ENCODE data around the gene PRXL2A.
"Not testable (repeated sequence)": the region's sequence is repeated elsewhere in the genome, so short reads cannot be mapped to it uniquely, and the experiment has no call there.

The PRXL2A gene

GRCh38 chr10:80477813-80478212 is 69.5 kb downstream of the PRXL2A start:
- no peak for DNase-seq

GRCh38 chr10:80480373-80480772 is 72.0 kb downstream of the PRXL2A start:
- not testable (repeated sequence) for DNase-seq

- DNase-seq = no peak
Measured at GRCh38 chr10:80480852-80481251, 72.5 kb downstream of the PRXL2A start.

GRCh38 chr10:80484243-80484642 is 75.9 kb downstream of the PRXL2A start:
- no peak for DNase-seq

- DNase-seq = no peak
Measured at GRCh38 chr10:80484676-80485075, 76.3 kb downstream of the PRXL2A start.

- DNase-seq = no peak
Measured at GRCh38 chr10:80485076-80485945, 77.0 kb downstream of the PRXL2A start.

GRCh38 chr10:80485946-80486764 is 77.8 kb downstream of the PRXL2A start:
- DNase-seq = no peak

Data from CD4-positive, alpha-beta T cell treated with Interferon gamma for 1 hour (primary cell).